Fibroblast of the aortic adventitia (primary cell): Measurements from ENCODE around the gene ABCC3. TPM values are rescaled to one million over a fixed set of nuclear protein-coding genes. Genes with fewer than 3 reads are reported as not detected.

Source experiments
- DNase-seq: peaks from one replicate; pipeline ENCODE4 v3.0.0-alpha.2; 2010; ENCODE audit warnings: low read depth
- H3K4me3 ChIP-seq: 2 replicates; pipeline ENCODE4 v1.5.1; 2011; ENCODE audit warnings: low read depth, mild to moderate bottlenecking, control low read depth, low read length, moderate library complexity
- CTCF ChIP-seq: IDR thresholded peaks from 2 replicates; pipeline ENCODE4 v1.5.1; 2011; ENCODE audit warnings: mild to moderate bottlenecking, low read length, control low read depth, inconsistent platforms; ENCODE audit not compliant: insufficient read depth
- total RNA-seq: library from RNA; depleted of rRNA; stranded (reverse); fragments of >200 nt; gene quantifications from 2 replicates; pipeline ENCODE4 v1.2.3, GENCODE V29; 2012; ENCODE audit warnings: low replicate concordance

Gene ABCC3
- total RNA-seq, 1 donor: 12.5 TPM

- no peak for DNase-seq
- TF ChIP-seq CTCF: no peak
- no peak overlapping the region for H3K4me3 ChIP-seq
Observed at GRCh38 chr17:50636804-50637195, 2.1 kb downstream of the ABCC3 start.

DNA sequence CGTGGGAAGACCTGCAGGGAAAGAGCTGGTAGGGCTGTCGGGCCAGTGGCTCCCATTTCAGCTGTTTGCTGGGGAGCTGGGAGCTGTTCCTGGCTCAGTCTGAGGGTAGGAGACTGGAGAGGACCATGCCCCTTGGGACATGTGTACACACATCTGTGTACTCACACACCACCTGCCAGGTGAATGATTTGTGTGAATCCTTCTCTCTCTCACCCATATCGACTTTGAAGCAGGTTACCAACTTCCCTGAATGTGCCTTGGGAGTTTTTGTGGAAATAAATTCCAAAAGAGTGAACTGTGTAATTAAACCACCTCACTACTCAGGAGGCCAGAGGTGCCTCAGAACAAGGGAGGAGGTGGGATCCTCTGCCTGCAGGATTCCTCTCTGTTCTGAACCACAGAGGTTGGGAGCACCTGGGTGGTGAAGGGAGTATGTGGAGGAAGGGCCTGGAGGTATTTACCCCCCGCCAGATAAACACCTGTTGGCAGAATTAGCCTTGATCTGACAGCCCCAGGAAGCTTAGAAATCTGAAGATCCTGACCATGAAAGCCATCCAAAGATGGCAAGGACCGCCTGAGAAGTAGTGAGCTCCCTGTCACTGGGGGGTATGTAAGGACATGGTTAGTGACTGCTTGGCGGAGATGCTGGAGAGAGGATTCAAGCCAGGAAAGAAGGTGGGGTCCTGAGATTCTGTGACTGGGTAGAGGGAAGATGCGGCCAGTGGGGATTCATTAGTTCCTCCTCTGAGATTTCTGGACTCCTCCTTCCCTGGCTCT lies 3.3 kb downstream of the ABCC3 start:
- no peak overlapping the region for H3K4me3 ChIP-seq
- no peak for DNase-seq

DNA sequence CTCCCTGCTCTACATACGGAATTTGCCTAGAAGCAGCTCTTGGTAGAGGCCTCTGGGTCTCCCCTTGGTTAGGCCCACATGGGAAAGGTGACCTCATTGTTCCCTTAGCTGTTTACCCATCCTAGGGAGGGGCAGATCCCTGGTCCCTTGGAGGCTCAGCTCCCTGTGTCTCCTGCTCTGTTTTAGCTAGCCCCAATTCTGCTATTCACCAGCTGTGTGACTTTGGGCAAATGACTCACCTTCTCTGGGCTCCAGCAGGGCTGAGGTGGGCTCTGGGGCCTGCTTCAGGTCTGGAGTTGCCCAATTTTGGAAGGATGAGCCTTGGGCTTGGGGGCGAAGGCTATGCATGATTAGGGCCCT lies 3.9 kb downstream of the ABCC3 start:
- no peak for TF ChIP-seq CTCF
- no peak overlapping the region for H3K4me3 ChIP-seq
- no peak for DNase-seq

More for the DNA sequence above, 3.3 kb downstream of the ABCC3 start:
- TF ChIP-seq CTCF: no peak

DNA sequence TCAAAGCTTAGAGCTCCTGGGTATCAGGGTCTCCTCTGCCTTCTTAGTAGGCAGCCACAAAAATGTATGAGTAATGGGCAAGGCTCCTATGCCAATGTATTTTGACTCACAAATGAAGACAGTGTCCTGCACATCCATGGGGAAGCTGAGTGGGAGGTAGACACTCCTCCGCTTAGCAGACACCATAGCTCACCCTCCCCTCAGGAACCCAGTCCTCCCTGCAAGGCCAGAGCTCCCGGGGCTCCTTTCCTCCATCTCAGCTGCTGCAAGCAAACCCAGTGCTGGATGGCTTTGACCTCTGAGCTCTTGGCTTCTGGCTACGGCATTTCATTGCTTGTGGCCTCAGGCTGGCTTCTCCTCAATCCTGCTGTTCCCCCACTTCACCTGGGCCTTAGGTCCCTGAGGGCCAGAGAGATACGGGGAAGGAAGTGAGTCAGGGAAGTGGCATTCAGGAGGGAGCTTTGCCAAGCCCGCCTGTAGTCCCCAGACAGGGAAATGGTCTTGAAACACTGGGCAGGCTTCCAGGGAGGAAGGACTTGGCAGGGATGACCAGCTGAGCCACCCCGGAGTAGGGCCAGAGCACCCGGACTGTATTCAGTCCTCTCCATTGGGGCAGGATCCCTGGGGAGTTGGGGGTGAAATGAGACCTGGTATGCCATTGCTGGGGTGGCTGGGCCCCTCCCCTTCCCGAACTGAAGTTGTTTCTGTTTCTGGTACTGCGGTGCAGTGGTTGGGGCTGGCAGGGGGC lies 4.5 kb downstream of the ABCC3 start:
- no peak for TF ChIP-seq CTCF
- peak; percentile 99 for DNase-seq
- H3K4me3 ChIP-seq: no peak overlapping the region

GRCh38 chr17:50640686-50641351 lies 6.1 kb downstream of the ABCC3 start:
- no peak for TF ChIP-seq CTCF
- no peak for DNase-seq
- no peak overlapping the region for H3K4me3 ChIP-seq

GRCh38 chr17:50641357-50641756 lies 6.7 kb downstream of the ABCC3 start:
- TF ChIP-seq CTCF: no peak
- H3K4me3 ChIP-seq: no peak overlapping the region
- no peak for DNase-seq
